HG02938 (cell line): ENCODE data around the gene MINDY3.

Source experiments
- ATAC-seq: cut with Tn5 transposase; IDR thresholded peaks from one replicate; pipeline ENCODE4 v1.9.1; 2021; ENCODE audit warnings: mild to moderate bottlenecking, moderate library complexity; ENCODE audit not compliant: unreplicated experiment

Gene MINDY3

DNA sequence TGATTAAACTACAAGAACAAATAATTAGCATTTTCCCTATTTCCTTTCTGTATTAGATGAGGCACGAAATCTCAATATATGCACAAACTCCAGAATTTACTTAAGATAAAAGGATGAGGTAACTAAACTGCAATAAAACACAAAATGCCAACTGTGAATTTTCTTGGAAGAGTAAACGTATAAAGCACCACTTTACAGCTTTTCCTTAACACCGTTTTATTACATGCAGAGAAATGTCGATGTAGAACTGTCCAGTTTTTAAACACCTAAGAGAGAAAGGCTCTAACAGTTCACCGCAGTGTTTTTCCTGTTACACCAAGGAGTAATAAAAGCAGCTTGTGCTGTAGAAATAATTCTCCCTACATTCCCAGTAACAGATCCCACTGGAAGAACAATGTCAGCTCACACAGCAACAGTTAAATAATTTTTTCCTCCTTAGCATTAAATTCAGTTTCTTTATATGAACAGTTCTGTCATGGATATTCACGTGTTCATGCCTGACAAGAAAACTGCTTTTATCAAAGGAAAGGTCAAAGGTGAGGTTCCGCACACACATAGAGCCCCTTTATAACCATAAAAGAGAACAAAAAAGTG, 52.0 kb downstream of the MINDY3 start:
- no peak for ATAC-seq

DNA sequence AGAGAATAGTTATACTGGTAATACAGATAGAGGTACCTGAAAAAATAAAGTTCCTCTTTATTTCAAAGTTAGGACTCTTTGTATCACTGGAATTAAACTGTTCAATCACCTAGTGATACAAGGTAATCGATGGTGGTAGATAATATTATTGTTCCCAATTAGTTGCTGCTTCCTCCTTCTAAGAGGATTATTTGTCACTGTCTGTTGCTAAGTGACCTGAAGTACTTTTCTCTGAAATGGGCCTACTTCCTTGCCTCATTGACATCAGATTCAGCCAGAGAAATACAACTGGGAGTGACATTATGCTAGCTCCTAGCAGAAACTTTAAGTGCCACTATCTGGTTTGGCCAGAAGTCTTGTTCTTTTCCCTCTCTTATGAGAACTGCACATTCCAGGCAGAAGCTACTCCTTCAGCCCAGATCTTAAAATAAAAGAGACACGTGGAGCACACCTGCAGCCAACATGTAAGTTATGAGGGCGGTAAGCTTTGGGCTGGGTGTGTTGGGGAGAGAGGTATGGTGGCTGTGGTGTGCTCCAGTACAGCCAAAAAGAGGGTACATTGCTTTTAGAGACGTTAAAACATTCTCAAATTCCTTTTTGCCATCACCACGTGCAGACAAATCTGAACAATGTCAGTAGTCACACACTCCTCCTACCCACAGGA, 54.8 kb downstream of the MINDY3 start:
- ATAC-seq: no peak

DNA sequence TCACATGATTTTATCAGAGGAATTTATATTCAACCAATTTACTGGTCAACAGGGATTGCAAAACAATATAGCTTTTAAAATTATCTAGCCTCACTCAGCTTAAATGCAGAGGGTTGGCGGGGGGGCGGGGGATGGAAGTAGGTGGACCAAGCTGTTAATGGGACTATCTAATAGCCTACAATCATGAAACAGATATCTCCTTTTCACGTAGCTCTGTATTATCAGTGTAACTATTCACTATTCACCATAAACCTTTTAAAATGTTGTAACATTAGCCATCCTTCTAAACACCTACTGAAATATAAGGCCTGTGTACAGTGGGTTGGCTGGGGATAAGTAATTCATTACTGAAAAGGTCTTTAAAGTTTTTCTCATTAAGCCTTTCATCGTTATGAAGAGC, 56.2 kb downstream of the MINDY3 start:
- no peak for ATAC-seq

DNA sequence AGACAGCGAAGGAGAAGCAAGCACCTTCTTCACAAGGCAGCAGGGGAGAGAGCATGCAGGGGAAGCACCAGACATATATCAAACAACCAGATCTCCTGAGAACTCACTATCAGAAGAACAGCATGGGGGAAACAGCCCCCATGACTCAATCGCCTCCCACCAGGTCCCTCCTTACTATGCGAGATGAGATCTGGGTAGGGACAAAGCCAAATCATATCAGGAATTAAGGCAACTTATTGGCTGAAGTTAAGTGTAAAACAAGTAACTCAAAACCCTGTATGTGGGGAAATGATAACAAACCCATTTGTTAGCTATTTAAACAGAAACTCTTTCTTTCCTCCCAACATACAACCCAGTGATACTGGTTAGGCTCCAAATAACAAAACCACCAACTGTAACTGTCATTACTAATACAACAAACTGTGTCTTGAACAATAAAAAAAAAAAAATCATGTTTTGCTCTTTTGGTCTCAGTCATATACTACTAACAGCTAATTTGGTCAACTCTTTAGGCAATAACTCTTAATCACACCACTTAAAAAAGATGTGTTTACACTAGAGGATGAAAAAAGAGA, 57.8 kb downstream of the MINDY3 start:
- no peak for ATAC-seq

DNA sequence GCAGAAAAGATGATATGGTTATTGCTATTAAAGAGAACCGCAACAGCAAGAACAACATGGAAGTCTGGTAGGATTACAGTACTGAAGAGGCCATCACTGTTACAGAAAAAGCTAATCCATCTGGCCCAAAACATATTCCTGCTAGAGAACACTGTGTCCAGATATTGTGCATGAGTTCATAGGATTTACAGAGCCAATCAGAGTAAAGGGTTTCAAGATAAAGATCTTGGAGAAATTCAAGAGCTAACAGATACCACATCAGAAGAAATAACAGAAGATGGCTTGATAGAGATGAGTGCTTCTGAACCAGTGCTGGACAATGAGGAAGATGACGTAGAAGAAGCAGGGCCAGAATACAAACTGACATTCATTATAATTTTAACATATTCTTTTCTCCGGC, 58.7 kb downstream of the MINDY3 start:
- ATAC-seq: no peak

DNA sequence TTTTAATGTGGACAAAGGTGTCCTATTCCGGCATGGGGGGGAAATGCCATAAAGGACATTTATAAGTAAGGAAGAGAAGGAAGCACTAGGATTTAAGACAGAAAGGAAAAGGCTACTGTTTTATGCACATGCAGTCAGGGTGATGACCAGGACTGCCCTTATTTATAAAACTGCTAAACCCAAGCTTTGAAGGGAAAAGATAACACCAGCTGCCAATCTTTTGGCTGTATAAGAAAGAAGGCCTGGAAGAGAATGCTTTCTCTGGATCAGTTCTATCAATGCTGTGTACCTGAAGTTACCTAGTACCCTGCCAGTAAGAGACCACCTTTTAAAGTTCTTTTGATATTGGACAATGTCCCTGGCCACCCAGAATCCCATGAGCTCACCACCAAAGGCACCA, 59.2 kb downstream of the MINDY3 start:
- ATAC-seq: no peak

DNA sequence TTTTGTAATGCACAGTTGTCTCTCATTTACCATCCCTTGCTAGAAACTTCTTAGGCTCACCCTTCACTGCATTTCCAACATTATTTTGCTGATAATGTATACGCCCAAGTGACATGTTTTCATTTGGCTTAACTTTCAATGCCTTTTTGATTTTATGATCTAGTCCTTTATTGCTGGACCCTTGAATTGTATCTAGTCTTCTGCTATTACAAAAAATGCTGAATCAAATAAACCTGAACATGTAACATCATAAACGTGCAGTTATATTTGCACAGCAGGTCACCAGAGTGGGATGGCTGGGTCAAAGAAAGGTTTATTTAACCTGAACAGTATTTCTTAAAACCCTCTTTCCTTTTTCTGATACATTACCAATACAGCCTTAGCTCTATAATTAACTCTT, 63.0 kb downstream of the MINDY3 start:
- no peak for ATAC-seq

DNA sequence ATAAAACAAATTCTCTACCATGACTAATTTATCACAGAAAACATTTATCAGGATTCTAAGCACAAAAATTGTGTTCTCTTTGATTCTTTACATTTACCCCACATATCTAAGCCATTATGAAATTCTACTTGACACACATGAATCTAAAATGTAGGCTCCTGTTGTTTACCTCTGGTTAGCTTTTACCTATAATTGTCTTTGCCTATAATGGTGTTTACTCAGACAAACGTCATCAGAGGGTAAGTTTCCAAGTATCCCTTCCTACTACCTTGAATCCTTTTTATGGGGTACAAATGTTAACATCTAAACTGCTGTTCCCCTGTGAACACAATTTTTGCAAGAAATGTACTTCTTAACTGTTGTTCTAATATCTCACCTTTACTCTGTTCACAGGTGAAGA, 63.5 kb downstream of the MINDY3 start:
- ATAC-seq: no peak

DNA sequence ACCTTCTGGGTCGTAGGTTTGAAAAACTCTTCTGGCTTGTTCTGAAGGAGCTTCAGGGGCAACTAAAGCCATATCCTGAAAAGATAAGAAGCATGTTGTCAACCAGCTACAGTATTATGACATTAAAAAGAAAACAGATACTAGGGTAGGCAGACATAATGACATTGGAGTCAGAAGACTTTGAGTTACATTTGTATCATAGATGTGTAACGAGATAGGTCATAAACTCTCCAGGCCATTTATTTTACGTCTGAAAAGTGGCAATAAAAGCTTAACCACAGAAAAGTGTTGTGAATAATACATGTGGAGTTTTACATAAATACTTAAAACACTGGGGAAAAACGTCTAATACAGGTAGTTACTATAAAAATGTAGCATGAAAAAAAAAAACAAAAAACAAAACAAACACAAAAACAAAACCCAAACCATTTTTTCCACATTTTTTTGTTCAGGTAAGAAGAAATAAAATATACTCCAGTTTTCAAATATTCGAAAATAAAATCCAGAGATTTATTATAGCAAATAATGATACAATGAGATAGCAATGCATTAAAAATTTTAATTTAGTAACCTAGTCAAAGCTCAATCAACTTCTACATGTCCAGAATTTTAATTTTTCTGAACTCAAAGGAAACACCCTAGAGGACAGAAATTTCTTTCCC, 64.1 kb downstream of the MINDY3 start:
- no peak for ATAC-seq

DNA sequence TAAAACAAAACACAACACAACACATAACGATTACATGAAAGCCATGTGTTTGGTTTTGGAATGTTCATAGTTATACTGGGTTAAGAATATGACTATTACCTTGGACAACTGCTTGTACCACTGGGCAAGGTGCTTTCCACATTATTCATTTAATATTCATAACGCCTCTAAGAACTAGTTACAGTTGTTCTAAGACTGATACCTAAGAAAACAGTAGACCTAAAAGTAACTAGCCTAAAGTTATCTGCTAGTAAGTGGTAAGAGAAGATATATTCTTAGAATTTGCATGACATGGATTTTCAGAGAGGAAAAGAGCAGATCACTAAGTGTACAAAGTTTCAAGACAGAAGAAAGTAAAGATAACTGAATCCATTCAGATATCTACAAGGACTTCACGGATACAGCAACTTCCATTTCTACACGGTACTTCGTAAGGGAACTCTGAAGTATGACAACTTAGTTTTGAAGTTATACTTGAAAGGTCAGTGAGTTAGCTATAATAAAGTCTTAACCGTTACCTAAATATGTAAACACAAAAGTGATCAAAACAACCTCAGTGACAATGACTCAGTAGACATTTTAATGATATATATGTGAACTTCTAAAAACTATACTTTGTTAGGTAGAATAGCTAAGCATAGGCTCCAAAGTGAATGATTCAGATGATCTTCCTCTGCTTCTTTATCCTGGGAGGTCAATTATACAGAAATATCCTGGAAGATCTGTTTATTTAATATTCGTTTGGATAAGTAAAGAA, 65.1 kb downstream of the MINDY3 start:
- ATAC-seq: no peak

DNA sequence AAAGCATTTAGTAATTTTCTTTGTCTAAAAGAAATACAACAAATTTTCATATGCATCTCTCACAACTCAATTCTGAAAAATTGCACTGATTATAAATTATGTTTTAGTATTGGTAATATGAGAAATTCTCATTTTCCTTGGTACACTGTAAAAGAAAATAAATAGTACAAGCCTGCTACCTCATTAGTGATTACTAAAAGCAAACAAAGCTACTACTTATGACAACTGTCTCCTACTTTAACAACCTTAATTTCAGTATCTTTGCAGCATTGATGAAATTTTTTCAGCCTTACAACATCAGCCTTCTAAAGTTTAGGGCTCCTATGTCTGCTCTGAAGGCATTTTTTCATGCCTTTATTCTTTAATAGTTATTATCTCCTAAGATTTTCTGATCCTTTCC, 65.7 kb downstream of the MINDY3 start:
- ATAC-seq: no peak

DNA sequence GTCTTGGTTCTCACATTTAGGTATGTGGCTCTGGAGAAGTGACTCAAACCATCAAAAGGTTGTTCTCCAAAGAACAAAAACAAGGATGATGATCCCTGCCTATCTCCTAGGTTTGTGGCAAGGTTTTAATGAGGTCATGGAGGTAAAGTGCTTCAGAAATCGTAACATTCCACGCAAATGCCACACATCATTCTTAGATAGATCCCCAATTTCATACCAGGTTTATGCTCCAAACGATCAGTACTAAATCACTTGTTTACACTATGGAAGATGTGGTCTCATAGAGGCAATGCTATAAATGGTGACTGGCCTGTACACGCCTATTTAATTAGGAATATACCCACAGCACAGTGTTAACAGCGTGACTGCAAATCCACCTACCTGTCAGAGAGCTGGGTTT, 66.6 kb downstream of the MINDY3 start:
- ATAC-seq: no peak

DNA sequence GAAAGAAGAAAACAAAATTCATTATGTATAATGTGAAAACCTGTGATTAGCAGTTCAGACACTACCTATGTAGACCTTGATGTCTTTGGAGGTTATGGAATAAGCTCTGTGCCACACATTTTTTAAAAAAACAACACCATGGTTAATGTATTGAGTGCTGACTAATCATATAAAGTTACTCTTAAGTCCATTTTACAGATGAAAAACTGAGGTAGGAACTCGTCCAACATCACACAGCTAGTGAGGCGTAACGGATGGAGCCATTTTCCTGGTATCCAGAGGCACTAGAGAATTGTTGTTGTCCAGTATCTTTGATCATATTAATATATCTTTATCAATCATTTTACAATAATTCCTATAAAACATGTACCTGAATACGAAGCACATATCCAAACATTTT, 67.5 kb downstream of the MINDY3 start:
- no peak for ATAC-seq

DNA sequence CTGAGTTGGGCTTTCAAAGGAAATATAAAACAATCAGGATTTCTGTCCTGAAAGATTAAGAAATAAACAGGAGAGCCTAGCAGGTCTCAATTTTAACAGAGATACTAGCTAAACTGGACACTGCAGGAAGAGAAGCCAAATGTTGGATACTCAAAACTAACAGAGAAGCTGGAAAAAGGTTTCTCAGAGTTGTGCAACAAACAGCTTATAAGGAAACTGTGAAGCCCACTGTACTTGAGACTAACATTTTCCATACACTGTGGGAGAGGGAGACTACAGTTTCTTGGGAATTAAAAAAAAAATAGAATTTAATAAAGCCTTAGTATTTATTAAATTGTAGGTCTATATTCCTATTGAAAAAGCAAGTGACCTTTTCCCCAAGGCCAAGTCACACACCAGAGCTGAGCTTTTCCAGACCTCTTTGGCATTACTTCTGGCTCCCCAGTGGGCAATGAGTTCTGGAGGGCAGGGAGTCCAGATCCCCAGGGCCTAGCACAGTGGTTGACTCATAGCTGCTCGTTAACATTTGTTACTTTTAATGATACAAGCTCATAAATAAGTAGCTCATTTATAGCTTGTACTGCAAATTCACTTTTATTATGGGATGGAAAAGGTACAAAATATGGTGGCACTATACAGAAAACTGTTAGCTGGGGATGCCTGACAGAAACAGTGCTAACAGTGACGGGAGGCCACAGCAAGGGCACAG, 68.3 kb downstream of the MINDY3 start:
- ATAC-seq: no peak

DNA sequence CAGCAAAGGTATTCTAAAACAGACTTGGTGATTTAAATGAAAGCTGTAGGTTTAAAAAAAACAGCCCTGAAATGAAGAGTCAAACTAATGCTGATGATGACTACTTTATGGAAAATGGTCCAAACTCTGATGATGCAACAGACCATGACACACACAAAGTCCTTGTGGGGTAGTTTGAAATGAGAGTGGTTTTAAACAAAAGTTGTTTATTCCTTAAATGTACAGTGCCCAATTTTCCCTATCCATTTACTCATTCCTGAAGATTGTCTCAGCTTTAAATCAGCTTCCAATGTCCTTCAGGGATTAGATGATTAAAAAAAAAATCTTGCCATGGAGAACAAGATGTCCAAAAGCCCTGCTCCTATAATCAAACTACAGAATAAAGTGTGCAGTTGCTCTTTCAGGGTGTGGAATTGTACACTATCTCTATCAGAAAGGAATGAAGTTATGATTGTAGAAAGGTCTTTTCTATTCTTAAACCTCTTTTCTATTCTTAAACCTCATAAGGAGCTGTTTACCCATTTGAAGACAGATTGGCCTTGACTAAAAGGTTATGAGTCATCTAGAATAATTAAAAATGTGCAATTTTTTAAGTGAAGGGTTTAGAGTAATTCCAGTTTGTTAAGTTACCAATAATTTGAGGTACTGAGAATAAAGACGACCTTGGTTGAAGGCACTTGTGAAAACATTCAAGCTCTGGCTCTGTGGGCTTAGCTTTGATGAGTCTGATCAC, 70.3 kb downstream of the MINDY3 start:
- no peak for ATAC-seq

DNA sequence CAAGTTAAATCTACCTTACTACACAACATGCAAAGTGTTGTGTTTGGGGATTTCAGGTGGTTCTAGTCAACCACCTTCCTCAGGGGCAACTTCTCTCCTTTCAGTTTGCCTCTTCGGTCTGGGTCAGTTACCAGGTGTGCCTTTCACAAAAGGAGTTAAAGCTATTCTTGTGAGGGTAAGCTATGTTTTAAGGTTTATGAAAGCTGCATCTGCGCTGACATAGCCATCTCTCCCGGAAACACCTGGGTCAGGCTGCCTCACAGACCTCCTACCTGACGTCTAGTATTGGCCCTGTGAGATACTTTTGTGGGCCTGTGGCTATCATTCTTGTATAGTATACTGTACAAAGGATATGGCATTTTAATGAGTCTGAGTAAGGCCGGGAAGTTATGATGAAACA, 72.9 kb downstream of the MINDY3 start:
- no peak for ATAC-seq

DNA sequence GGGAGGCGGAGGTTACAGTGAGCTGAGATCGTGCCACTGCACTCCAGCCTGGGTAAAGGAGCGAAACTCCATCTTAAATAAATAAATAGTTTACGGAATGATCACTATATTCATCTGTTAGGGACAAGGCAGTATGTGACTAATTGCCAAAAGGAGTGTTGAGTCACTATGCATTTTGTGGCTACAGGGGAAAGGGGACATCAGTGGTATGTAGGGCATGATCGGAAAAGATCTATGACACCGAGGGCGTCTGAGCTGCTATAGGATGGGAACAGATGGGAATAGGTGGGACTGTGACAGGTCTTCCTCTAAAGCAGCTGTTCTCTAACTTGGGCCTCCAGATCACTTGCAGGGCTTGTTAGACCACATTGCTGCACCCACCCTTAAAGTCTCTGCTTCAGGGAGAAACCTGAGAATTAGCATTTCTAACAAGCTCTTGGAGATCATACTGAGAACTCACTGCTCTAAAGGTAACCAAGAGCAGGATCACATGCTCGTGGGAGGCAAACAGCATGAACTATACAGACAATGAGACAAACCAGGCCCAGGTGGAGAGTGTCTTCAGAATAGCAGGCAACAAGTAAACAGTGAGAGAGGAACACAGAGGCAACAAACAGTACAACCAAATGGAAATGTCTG, 75.5 kb downstream of the MINDY3 start:
- ATAC-seq: no peak

DNA sequence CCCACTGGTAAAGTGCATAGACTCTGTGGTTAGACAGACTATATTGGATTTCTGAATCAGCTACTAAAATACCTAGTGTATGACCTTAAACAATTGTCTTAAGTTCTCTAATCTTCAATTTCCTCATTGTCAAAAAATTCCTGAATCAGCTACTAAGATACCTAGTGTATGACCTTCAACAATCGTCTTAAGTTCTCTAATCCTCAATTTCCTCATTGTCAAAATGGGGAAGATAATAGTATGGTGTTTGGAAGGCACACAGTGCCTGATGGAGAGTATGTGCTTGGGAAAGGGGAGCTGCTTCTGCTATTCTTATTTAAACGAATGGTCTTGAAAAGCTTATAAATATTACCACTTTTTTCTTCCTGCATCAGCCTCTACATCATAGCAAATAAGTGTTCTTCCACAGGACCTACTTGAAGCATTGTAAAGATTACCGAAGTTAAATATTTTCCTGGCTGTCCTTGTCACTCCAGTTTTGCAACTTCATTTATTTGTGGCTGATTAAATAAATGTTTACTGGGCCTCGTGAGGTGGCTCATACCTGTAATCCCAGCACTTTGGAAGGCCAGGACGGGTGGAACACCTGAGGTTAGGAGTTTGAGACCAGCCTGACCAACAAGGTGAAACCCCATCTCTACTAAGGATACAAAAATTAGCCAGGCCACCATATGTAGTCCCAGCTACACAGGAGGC, 76.2 kb downstream of the MINDY3 start:
- no peak for ATAC-seq

DNA sequence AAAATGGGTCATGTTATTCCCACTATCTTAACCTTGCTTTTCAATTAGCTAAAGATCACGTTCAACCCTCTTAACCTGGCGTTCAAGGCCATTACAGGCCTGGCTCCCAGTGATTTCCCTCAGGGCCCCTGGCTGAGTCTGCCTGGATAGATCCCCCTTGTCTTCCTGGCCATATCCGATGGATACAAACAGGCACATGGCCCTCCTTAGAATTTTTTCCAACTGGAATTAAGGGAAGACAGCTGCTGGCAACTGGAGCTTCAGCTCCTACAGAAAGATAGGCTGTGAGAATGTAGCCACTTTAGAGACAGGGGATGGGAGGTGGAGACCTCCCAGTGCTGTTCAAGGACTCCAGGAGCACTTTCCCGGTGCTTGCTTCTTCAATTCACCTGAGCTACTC, 77.5 kb downstream of the MINDY3 start:
- no peak for ATAC-seq
